Dermis microvascular lymphatic vessel endothelial cell (primary cell): ENCODE measurements around the gene TMEM125. TPM values are rescaled to one million over a fixed set of nuclear protein-coding genes. Genes with fewer than 3 reads are reported as not detected.

ENCODE experiments used
- DNase-seq, 2 donors: peaks; one replicate each; pipeline versions ENCODE4 v3.0.0 to v3.0.0-alpha.2; 2010; ENCODE audit warnings: low read depth in 2 of 2
- total RNA-seq: library from RNA; depleted of rRNA; stranded (reverse); fragments of >200 nt; gene quantifications from 2 replicates; pipeline ENCODE4 v1.2.1, GENCODE V29; 2014

Gene TMEM125
- not detected in 2 replicates for total RNA-seq

DNA sequence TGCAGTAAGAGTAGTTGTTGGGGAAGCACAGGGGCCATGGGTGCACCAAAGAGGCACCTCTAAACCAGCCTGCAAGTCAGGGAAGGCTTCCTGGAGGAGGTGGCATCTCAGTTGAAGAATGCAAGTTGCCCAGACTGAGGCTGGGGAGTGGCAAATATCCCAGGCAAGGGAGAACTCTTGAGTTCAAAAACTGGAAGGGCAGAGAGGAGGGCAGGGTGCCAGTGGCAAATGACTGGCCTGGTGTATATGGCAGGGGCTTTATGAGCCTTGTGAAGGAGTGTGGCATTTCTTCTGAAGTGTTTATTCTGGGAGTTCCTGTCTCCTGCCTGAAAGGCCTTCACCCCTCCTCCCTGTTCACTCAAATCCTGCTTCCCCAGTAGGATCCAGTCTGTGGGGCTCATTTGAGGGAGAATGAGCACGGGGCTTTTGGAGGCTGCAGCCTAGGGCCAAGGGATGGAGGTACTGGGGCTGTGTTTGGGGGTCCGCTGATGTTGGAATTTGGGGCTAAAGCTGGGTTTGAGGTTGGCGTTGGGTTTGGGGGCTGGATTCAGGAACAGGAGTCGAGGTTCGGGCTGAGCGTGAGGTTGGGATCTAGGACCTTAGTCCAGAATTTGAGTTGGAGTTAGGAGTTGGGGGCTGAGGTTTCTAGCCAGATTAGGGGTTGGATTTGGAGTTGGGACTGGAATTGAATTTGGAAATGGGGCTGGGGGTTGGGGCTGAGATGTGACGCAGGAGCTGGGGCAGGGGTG, at the start of gene TMEM125:
TMEM125 (plus strand) TSS at position 357 of the 749 bp plus-strand sequence. CDS start 2,740 bp downstream, outside the sequence.
- DNase-seq, result no peak

DNA sequence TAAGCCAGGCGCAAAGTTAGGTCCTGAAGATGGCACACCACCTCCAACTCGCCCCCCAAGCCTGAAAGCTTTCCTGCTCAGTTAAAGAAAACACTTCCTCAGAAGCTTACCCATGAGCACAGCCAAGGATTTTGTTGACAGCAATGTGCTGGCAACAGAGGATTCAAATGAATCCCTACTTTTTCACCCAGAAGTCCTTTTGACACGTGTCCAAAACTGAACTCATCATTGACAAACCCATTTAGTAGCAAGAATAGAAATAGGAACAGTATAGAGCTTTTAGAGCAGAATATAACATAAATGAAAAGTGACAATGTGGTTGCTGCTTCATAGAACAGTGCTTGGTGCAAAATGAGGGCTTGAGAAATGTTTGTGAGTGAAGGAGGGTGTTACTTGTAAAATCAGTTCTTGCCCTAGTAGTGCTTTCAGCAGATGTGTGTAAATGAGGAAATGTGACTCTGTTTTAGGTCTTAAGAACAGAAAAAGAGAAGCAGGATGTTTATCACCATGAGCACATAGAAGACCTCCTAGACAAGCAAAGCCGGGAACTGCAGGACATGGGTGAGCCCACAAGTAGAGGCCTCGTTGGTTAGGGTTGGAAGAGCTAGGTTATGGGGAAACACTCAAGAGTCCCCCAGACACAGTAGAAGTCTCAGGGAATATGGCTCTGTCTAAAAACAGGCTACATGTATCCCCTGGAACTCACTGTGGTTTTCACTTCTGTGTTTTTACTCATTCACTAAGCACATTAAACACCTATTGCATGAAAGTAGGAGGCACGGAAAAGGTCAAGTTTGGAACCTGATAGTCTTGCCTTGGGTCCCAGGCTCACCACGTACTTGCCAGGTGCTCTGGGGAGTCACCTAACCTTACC, 48.6 kb upstream of the TMEM125 start:
- no peak for DNase-seq

DNA sequence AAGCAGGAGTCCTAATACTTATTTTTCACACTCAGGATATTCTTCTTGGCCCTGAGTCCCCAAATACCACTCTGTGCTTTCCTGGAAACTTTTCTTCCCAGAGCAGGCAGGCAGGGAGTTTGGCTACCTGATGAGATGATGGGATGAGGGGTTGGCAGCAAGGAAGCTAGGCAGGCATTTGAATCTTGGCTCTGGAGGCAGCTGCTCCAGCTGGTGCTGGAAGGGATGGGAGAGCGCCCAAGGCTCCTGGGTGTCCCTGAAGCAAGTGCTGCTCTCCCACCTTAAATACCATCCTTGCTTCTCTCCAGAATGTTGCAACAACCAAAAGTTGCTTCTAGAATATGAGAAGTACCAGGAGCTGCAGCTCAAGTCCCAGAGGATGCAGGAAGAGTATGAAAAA, 48.0 kb upstream of the TMEM125 start:
- DNase-seq, result no peak

DNA sequence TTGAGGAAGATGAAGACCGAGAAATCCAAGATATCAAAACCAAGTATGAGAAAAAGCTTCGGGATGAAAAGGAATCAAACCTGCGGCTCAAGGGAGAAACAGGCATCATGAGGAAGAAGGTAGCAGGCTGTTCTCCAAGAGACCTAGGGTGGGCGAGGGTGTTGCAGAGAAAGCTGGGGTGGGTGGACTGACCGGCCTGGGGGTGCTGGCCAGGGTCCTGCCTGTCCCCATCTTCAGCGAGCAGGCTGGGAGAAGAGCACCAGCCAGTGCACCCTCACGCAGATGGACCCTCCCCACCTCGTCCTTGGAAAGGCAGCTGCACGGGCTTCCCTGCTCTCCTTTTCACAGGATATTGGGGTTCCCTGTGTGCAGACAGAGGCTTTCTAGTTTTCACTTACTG, 46.9 kb upstream of the TMEM125 start:
- DNase-seq, result no peak

DNA sequence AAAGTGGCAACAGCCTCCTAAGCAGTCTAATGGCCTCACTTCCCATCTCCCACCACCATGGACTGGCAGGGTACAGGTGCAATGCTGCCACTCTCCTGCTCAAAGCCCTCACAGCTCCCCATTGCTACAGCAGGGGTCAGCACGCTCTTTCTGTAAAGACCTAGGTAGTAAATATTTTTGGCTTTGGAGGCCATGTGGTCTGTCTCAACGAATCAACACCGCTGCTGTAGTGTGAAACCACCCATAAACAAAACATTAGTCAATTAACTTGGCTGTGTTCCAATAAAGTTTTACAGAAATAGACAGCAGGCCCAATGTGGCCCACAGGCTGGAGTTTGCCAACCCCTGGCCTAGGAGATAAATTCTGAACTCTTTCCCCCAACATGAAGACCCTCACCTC, 44.6 kb upstream of the TMEM125 start:
- DNase-seq, result peak in 1 of 2 donors; percentile 30

DNA sequence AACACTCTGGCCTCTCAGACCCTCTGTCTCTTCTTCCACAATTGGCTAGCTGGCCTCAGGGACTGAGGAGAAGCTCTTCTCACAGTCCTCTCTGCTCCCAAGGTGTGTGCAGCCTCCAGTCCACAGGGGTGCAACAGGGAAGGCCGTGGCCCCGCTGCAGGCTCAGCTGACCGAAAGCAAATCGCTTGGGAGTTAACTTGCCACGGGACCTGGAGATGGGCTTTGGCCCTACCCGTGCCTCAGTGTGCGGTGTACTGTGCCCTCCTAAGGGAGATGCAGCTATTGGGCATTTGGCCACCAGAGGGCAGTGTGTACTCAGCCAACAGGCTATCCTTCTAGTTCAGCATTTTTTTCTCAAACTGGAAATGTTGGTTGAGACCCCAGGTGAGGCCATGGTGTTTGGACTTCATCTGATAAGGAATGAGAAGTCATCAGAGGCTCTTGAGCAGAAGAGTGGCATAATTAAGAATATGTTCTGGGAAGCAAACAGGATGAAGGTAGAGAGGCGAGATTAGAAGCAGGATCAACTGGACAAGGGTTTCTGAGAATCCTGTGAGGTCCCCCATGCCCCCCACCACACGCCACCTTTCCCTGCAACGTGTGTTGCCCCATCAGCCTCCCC, 42.5 kb upstream of the TMEM125 start:
- DNase-seq, result peak; percentile 59 to 77

DNA sequence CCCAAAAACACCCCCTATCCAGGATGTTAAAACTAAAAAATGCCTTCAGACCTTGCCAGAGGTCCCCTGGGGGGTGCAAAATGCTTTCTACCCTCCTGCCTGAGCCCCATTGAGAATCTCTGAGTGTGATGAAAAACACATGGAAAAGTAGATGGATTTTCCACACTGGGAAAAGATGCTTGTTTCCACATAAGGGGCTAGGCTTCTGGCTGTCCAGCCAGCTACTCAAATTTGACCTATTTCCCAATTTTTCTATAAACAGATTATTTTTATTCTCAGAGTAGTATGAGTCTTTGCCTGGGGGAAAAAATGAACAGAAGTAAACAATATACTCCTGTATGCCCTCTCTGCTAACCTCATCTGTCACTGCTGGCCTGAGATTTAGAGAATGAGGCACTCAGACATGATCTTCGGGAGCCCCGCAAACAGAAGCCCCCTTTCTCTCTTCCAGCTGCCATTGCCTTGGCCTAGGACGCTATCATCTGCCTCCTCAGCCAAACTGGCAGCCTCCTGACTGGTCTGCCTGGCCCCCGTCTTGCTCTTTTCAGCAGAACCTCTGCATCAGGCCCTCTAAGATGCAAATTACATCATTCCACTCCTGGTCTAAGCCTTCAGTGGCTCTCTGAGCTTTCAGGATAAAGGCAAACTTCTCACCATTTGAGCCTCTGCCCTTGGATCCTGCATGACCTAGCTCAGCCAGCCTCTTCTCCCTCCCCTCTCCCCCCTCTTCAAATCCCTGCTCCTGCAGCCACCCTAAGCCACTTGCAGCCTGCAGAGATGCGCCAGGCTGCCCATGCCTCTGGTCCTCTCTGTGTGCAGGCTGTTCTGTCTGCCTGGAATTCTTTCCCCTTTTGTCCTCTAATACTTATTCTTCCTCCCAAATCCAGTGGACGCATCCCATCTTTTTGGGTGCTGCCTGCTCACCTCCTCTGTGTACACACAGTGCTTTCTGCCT, 39.7 kb upstream of the TMEM125 start:
- no peak for DNase-seq

DNA sequence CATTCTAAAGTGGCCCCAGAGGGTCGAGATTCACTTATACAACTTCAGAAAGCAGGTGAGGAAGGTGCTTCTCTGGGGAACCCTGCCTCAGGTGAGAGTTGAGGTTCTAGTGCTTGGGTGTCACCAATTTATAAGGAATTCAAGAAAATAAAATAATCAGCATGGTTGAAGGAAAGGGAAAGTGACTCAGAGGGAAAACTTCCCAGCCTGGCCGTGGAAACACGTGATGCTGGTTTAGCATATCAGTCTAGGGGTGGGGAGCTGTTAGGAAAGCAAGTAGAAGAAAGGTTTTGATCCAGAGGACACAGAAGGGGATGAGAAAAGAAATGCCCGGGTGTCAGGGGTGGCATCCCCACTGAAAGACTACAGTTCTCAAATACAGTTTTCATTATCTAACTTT, 37.7 kb upstream of the TMEM125 start:
- DNase-seq, result peak; percentile 54 to 81

DNA sequence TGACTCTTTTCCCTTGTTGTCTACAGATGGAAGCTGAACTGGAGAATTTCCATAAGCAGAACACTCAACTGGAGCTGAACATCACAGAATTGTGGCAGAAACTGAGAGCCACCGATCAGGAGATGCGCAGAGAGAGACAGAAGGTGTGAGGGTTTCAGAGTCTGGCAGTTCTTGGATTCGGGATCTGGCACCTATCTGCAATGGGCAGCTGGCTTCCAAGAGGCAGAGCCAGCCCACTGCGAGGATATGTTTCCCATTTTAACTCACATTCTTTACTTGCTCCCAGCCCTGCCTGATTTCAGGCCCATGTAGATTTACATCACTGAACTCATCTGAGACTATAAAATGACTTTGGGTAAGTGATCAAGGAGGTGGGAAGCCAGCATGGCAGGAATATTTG, 37.3 kb upstream of the TMEM125 start:
- no peak for DNase-seq

DNA sequence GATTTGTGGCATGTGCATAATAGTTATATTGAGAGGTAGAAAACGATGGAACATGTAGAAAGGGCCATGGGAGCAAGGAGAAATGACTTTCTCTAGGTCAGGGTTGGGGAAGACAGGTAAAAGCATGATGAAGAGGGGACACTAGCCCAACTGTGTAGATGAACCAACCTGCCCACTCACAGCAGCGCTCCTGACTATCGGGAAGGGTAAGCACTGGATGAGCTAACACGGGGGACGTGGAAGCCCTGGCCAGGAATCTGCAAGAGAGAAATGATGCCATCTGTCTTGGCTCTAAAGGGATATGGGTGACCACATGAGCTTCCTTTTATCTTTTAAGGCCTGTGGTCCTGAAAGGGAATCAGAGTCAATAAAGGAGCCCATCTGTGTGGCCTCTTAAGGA, 36.2 kb upstream of the TMEM125 start:
- DNase-seq, result no peak

DNA sequence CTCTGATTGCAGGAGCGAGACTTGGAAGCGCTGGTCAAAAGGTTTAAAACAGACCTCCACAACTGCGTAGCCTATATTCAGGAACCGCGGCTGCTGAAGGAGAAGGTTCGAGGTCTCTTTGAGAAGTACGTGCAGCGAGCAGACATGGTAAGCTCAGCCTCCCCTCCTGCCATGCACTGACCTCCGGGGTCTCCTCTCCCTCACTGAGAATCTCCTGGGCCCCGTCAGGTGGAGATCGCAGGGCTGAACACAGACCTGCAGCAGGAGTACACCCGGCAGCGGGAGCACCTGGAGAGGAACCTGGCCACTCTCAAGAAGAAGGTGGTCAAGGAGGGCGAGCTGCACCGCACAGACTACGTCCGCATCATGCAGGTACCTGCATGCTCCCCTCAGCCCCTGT, 35.5 kb upstream of the TMEM125 start:
- no peak for DNase-seq

DNA sequence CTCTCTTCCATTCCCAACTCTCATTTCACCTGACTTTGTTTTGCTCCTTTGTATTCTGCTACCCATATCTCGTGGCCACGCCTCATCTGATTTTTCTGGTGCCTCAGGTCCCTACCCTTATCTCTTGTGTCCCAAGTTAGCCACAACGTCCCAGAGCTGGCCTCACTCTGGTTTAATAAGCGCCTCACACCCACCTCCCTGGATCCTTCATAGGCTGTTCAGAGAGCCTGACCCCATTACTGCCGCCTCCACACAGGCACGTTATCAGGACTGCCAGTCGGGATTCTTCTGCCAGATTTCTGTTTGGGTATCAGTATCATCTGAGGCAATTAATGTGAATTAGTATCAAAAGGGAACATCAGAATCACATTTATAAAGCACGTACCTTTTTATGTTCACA, 34.7 kb upstream of the TMEM125 start:
- DNase-seq, result no peak

DNA sequence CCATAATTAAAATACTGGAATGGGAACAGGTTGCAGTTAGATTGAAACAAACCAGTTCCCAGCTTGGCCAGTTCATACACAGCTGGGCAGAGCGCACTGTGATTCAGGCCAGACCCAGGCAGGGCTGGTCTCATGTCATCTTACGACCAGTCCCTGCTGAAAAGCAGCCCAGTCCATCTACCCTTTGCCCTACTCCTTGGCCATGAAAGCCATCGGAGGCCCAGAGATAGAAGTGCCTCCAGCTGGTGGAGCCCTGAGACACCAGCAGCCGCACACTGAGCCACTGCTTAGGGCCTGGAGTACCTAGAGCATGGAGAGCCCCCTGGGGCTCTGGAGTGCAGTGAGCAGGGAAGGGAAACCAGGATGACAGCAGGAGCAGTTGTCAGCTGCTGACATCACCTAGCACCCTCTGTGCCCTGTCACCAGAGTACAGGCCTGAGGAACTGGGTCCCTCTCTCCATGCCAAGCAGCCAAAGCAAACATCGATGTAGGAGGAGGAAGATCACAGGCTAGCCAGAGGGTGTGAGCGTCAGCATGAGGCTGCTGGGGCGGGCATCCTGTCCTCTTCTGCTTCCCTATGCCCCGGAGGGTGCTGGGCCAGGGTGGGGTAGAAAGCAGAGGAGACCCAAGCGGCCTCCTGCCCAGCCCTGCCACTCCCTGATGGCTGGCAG, 34.2 kb upstream of the TMEM125 start:
- DNase-seq, result no peak

DNA sequence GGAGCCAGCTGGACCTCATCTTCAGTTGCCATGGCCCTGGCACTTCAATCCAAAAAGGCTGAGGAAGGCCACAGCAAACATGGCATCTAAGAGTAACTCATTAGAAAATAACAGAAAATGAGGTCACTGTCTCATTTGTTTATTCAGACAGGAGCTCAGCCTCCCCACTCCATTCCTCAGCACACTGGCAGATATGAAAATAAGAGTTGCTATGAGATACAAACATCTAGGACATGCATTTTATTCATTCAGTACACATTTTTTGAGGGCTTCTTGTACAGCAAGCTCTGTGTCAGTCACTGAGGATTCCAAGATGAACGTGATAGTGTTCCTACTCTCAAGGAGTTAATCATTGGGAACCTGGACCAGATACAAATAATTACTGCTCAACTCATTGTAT, 32.7 kb upstream of the TMEM125 start:
- no peak for DNase-seq

DNA sequence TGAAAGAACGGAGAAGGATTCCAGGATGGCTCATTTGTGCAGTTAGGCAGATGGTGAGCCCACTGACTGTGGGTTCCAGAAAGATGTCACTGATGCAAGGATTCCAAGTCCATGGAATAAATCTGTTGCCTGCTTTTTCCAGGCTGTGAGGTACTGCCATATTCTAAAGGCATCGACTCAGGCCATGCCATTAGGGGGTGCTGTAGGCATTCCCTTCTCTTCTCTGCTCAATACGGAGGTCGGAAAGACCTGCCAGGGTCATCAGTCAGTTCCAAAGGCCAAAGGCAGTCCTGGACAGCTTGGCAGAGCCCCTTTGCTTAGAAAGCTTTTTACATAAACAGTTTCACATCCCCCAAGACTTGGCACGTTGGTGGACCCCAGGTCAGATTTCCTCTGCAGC, 31.7 kb upstream of the TMEM125 start:
- peak; percentile 81 to 84 for DNase-seq

DNA sequence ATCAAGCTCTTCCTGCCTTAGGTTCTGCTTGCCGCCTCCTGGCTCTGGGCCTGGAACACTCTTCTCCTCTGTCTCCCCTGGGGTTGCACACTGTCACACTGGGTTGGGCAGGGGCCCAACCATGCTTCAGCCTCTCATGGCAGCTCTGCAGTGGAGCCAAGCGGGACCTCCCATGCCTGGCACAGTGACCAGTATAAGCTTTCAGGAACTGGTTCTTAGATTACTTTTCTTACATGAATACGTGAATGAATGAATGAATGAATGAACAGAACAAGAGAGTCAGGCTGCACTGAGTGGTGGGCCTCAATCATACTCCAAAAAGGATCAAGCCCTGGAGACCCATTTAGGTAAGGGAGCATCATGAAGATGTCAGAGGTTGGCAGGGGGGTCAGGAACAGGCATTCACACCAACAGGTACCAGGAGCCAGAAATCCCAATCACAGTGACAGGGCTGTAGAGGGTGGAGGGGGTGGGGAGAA, 30.8 kb upstream of the TMEM125 start:
- DNase-seq, result no peak

DNA sequence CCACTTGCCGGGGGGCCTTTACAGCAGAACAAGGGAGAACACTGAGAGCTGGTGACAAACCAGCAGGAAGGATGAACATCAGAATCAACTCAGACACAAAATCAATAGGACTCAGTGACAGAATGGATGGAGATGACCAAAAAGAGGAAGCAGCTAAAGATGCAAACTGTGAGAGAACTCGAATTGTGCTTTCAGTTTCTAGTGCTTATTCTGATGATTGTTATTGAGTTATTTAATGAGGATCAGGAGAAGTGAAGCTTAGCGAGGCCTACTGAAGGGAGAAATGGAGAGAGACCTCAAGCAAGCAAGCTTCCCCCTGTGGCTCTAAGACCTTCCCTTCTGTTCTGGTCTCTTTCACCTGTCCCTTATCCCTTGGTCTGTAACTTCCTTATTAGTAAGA, 30.3 kb upstream of the TMEM125 start:
- no peak for DNase-seq

DNA sequence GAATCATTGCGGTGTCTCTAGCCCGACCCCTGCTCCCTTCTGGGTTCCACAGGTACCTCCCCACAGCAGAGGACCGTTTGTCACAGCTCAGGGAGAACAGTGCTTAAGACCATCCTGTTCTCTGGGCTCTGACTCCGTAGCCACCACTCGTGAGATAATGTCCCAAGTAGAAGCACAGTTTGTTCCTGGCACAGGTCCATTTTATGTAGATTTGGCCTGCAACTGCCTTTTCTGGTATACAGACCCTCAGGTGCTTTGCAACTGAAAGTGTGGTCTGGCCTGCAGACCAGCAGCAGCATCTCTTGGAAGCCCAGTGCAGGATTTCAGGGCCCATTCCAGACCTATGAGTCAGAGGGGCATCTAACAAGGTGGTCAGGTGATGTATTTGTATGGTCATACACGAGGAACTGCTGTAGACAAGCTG, 28.4 kb upstream of the TMEM125 start:
- DNase-seq, result peak; percentile 6 to 48

DNA sequence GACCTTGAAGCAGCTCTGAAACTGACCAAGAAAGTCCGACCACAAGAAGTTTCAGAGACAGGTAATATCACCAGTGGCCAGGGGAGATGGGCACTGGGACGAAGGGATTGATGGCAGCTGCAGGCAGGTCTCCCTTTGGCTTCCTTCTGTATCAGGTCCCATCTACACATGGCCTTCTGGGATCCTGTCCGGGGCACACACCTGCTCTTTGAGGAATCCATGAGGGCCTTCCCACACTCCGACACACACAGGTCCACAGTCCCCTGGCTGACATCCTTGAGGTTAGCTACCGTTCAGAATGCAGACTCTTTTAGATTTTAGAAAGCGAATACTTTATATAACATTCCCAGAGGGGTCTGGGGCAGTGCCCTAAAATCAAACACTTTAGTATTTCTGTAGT, 26.5 kb upstream of the TMEM125 start:
- DNase-seq, result no peak

DNA sequence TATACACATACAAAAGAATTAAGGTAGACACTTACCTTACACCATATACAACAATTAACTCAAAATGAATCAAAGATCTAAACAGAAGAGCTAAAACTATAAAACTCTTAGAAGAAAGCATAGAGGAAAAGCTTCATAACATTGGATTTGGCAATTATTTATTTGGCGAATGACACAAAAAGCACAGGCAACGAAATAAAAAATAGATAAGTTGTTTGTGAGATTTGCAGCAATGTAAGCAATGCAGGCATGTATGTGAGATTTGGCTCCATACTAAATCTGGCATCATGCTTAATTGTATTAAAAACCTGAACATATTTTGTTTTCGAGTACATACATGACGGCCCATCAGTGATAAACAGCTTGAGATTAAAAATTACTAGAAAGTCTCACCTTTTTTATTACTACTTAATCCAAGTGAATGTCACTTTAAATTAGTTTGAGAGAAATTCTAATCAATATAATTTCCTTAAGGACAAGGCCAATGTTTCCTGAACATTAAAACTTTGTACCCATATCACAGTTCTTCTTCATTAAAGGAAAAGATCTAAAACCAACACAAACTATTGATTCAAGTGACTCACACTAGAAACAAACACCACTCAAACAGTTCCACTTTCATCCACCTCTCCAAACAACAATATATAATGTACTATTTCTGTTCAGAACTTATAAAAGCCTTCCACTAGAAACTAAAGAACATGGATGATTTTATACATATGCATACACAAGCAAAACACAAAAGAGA, 23.1 kb upstream of the TMEM125 start:
- no peak for DNase-seq
